ENCODE results near the gene ZYX.
"Not testable (repeated sequence)": the region's sequence is repeated elsewhere in the genome, so short reads cannot be mapped to it uniquely, and the experiment has no call there.

Gene ZYX

GRCh38 chr7:143399642-143400041 is 18.5 kb downstream of the ZYX start:
- H3K9me3 ChIP-seq (ENCODE audit: insufficient read depth, low read length), result no peaks in the 10 kb centered on the region
- no peak overlapping the region for H3K9ac ChIP-seq (ENCODE audit: low read length)
- no peak overlapping the region for H3K27ac ChIP-seq (ENCODE audit: low read depth, low read length)
- no peaks in the 10 kb centered on the region for H4K20me1 ChIP-seq (ENCODE audit: low read depth, low read length)
- no peaks in the 10 kb centered on the region for H3K27me3 ChIP-seq (ENCODE audit: low read length)
- H3K36me3 ChIP-seq (ENCODE audit: low read length), result no peaks in the 10 kb centered on the region
- no peak overlapping the region for H2AFZ ChIP-seq (ENCODE audit: low read depth, low read length, severe bottlenecking)
- H3K4me2 ChIP-seq (ENCODE audit: low read depth, low read length, poor library complexity, severe bottlenecking), result no peak overlapping the region
- no peaks in the 10 kb centered on the region for H3K79me2 ChIP-seq (ENCODE audit: insufficient read depth, low read length)
- no peaks in the 10 kb centered on the region for H3F3A ChIP-seq (ENCODE audit: insufficient read depth)
- no peak for TF ChIP-seq EZH2phosphoT487 (conservative IDR thresholded peaks at IDR 0.05; ENCODE audit: low read length)
- no peak for TF ChIP-seq CTCF (IDR thresholded peaks at IDR 0.05; ENCODE audit: insufficient read depth, low read length, poor library complexity, severe bottlenecking)
- H3K9me2 ChIP-seq (replicated peaks; ENCODE audit: insufficient read depth, low read length), result no peaks in the 10 kb centered on the region
- H3K4me3 ChIP-seq (ENCODE audit: insufficient read depth, low read length, poor library complexity, severe bottlenecking), result no peak overlapping the region

GRCh38 chr7:143401265-143401664 is 20.1 kb downstream of the ZYX start:
- H3K4me2 ChIP-seq (ENCODE audit: low read depth, low read length, poor library complexity, severe bottlenecking), result no peak overlapping the region
- H3K9ac ChIP-seq (ENCODE audit: low read length), result no peak overlapping the region
- H4K20me1 ChIP-seq (ENCODE audit: low read depth, low read length), result no peaks in the 10 kb centered on the region
- H3K27me3 ChIP-seq (ENCODE audit: low read length), result no peaks in the 10 kb centered on the region
- no peaks in the 10 kb centered on the region for H3K36me3 ChIP-seq (ENCODE audit: low read length)
- H3K4me3 ChIP-seq (ENCODE audit: insufficient read depth, low read length, poor library complexity, severe bottlenecking), result no peak overlapping the region
- no peak overlapping the region for H3K27ac ChIP-seq (ENCODE audit: low read depth, low read length)
- H3K9me3 ChIP-seq (ENCODE audit: insufficient read depth, low read length), result no peaks in the 10 kb centered on the region
- no peaks in the 10 kb centered on the region for H3K79me2 ChIP-seq (ENCODE audit: insufficient read depth, low read length)
- H2AFZ ChIP-seq (ENCODE audit: low read depth, low read length, severe bottlenecking), result no peak overlapping the region
- H3F3A ChIP-seq (ENCODE audit: insufficient read depth), result no peaks in the 10 kb centered on the region
- TF ChIP-seq CTCF (IDR thresholded peaks at IDR 0.05; ENCODE audit: insufficient read depth, low read length, poor library complexity, severe bottlenecking) (no peak), EZH2phosphoT487 (conservative IDR thresholded peaks at IDR 0.05; ENCODE audit: low read length) (no peak)
- no peaks in the 10 kb centered on the region for H3K9me2 ChIP-seq (replicated peaks; ENCODE audit: insufficient read depth, low read length)

- not testable (repeated sequence) for H3K4me3 ChIP-seq (ENCODE audit: insufficient read depth, low read length, poor library complexity, severe bottlenecking); H3K4me2 ChIP-seq (ENCODE audit: low read depth, low read length, poor library complexity, severe bottlenecking); H3K27me3 ChIP-seq (ENCODE audit: low read length); H3K36me3 ChIP-seq (ENCODE audit: low read length); H3K9me3 ChIP-seq (ENCODE audit: insufficient read depth, low read length); H3F3A ChIP-seq (ENCODE audit: insufficient read depth); H3K9me2 ChIP-seq (replicated peaks; ENCODE audit: insufficient read depth, low read length); H3K27ac ChIP-seq (ENCODE audit: low read depth, low read length); H3K79me2 ChIP-seq (ENCODE audit: insufficient read depth, low read length); H3K9ac ChIP-seq (ENCODE audit: low read length); H4K20me1 ChIP-seq (ENCODE audit: low read depth, low read length); H2AFZ ChIP-seq (ENCODE audit: low read depth, low read length, severe bottlenecking)
Measured at GRCh38 chr7:143402233-143402632, 21.1 kb downstream of the ZYX start.

- H3K4me2 ChIP-seq (ENCODE audit: low read depth, low read length, poor library complexity, severe bottlenecking), result no peak overlapping the region
Measured at GRCh38 chr7:143405173-143406001, 24.2 kb downstream of the ZYX start.

More at GRCh38 chr7:143405173-143406001, 24.2 kb downstream of the ZYX start:
- no peak overlapping the region for H3K27ac ChIP-seq (ENCODE audit: low read depth, low read length)
- no peaks in the 10 kb centered on the region for H3K27me3 ChIP-seq (ENCODE audit: low read length)
- no peak overlapping the region for H3K9ac ChIP-seq (ENCODE audit: low read length)
- H3F3A ChIP-seq (ENCODE audit: insufficient read depth), result no peaks in the 10 kb centered on the region
- no peaks in the 10 kb centered on the region for H3K36me3 ChIP-seq (ENCODE audit: low read length)
- no peak for TF ChIP-seq CTCF (IDR thresholded peaks at IDR 0.05; ENCODE audit: insufficient read depth, low read length, poor library complexity, severe bottlenecking)
- no peak for TF ChIP-seq EZH2phosphoT487 (conservative IDR thresholded peaks at IDR 0.05; ENCODE audit: low read length)
- no peak overlapping the region for H2AFZ ChIP-seq (ENCODE audit: low read depth, low read length, severe bottlenecking)
- H3K4me3 ChIP-seq (ENCODE audit: insufficient read depth, low read length, poor library complexity, severe bottlenecking), result no peak overlapping the region
- H3K9me2 ChIP-seq (replicated peaks; ENCODE audit: insufficient read depth, low read length), result no peaks in the 10 kb centered on the region
- no peaks in the 10 kb centered on the region for H3K9me3 ChIP-seq (ENCODE audit: insufficient read depth, low read length)
- H3K79me2 ChIP-seq (ENCODE audit: insufficient read depth, low read length), result no peaks in the 10 kb centered on the region
- H4K20me1 ChIP-seq (ENCODE audit: low read depth, low read length), result no peaks in the 10 kb centered on the region

All from SU-DHL-6 (cell line).